NCI-H774 (cell line): Measurements from ENCODE around the gene NEURL1B.
"Not testable (repeated sequence)": the region's sequence is repeated elsewhere in the genome, so short reads cannot be mapped to it uniquely, and the experiment has no call there.

Experiments used
- DNase-seq: peaks from one replicate; lab custom pipeline; 2025; lab: John Stamatoyannopoulos, UW

The NEURL1B gene

DNA sequence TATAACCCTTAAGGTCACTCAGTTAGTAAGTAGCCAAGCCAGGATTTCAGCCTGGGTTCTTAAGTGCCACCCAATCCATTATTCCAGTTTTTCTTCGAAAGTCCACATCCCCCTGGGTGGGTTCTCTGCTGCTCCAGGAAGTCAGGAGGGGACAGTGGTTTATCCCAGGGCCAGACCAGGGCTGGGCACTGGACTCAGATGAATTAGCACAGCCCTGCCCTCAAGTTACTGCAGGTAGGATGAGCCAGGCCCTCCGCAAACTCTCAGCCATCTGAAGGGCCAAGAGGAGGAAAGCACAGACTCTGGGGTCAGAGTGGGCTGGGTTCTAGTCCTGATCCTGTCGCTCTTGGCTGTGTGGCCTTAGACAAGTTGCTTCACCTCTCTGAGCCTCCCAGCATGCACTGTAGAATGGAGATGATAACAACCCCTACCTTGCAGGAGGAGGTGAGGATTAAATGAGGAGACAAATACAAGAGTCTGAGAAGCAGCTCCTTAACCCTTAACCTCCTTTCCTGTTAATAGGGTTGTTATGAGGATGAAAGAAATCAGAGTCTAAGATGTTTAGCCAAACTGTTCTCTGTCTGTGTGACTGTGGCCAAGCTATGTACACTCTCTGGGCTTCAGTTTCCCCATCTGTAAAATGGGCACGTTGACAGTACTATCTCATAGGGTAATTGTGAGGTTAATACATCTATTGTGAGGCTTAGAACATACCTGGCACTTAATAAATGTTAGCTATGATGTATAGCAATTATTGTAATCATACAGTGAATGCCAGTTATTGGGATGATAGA, 6.8 kb upstream of the NEURL1B start:
- no peak for DNase-seq

DNA sequence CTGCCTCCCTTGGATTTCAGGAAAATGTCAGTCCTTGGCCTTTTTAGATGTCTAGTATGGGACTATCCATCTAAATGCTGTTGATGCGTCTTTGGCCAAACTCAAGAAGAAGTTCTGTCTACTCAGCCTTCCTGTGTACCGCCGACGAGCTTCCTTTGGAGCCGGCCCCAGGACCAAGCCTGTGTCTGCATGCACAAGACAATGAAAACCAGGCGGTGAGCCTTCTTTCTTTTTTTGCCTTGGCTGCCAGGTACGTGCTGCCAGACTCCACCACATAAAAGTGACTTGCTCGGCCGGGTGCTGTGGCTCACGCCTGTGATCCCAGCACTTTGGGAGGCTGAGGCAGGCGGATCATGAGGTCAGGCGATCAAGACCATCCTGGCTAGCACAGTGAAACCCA, 6.0 kb upstream of the NEURL1B start:
- no peak for DNase-seq

DNA sequence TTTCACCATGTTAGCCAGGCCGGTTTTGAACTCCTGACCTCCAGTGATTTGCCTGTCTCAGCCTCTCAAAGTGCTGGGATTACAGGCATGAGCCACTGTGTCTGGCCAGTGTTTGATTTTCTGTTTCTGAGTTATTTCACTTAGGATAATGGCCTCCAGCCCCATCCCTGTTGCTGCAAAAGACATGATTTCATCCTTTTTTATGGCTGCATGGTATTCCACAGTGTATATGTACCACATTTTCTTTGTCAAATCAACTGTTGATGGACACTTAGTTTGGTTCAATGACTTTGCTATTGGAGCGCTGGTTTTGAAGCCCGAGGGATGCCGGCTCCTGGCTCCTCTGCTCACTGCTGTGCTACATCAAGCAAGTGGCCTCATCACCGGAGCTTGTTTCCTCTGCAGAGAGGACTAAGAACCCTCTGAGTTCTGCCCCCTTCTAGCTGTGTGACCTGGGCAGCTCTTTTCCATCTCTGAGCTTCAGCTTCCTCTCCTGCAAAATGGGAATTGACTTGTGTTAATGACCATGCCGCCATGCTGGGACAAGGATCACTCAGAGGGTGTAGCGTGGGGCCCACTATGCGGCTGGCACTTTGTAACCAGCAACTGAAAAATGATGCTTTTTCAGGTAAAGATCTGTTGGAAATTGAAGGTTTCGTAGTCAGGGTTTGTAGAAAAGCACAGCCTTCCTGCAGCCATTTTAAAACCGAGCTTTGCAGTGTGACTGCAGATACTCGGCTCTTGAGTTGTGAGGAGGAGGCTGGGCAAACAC, 4.6 kb upstream of the NEURL1B start:
- DNase-seq = no peak

DNA sequence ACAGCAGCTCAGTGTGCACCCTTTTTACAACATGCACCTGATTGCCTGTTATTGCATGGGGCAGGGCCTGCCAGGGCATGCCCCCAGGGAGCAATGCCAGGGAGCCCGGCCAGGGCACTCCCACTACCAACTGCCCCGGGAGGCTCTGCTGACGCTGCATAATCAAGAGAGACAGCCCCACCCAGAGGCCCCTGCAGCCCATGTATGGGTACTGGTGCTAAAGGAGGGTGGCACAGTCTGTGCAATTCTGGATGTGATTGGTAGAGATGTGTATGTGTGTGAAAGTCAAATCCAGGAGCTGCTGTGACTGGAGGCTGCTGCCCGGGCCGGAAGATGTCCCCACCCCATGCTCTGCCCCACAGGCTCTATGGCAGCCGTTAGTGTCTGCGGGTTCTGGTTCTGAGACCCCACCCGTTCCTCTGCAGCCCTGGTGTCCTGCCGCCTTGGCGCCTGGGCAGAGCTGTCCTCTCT, 3.9 kb upstream of the NEURL1B start:
- DNase-seq = peak; percentile 63

DNA sequence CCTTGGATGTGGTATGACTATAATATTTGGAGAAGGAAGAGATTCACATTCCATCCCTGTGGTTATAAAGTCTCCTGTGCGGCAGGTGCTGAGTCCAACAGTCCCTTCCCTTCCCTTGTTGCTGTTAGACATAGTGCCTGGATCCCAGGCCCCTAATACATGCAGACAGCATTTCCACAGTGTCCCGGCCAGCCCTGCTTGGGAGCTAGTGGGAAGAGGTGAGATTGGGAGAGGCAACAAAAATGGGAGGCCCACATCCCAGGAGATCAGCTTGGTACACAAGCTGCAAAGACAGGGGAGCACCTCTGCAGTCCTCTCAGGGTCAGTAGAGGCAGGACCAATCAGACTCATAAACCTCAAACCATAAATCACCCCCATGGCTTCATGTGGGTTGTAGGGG, 3.3 kb upstream of the NEURL1B start:
- no peak for DNase-seq

DNA sequence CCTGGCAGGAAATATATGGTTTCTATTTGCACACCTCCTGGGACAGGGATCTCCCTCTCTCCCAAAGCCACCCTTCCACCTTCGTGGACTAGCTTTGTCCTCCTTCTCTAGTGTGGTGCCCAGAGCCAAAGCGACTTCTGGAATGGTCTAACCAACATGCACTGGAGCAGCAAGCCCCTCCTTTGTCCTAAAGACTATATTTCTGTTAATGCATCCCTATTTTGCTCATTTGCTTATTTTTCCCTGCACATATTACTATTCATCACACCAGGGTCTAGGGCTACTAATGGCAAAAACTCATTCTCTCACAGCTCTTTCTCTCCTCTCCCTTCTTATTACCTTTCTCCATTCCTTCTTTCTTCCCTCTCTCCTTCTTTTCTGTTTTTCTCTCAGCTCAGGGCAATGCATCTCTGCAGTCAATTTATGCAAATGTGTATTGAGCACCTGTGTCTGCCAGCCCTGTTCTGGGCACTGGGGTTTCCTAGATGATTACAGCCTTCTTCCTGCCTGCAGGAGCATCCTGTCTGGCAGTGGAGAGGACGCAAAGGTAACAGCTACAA, 2.8 kb upstream of the NEURL1B start:
- no peak for DNase-seq

DNA sequence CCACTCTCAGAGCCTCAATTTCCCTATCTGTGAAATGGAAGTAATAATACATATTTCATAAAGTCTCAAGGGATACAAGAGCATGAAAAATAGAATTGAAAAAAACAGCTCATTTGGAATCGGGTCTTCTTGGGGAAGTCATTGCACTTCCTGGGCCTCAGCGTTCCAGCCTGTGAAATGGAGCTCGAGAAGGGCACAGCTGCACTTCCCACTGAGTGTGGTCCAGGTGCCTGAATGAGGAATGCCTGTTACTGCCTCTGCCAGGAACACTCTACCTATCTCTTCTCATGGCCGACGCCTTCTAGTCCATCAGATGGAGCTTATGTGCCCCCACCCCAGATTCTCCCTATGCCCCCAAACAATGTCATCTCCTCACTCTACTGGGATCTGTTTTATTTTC, 924 bp upstream of the NEURL1B start:
- no peak for DNase-seq

DNA sequence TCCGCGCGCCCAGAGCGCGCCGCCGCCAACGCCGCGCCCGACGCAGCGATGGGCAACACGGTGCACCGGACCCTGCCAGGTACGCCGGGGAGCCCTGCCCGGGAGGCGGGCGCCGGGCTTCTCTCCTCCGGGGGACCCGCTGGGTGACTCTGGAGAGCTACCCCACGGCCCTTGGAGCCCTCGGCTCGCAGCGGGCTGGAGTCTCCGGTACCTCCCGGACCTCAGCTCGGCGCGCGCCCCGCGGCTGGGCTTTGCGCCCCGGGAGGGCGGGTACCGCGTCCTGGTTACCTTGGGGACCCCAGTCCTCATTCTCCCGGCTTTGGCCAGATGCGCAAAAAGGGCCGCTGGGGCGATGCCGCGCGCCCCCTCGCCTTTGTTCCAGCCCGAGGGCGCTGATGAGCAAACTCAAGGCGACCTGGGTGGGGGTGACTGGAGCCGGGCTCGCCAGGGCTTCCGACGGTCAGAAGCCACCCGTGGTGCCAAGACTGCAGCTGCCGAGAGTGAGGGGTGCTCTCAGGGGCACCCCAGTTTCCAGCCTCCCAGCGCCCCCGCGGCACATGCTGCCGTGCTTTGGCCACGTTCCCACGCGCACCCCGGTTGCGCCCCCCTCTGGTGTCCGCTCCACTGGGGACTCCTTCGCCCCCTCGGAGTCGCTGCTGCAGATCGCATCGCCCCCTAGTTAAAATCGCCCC, 442 bp downstream of the NEURL1B start:
- no peak for DNase-seq

DNA sequence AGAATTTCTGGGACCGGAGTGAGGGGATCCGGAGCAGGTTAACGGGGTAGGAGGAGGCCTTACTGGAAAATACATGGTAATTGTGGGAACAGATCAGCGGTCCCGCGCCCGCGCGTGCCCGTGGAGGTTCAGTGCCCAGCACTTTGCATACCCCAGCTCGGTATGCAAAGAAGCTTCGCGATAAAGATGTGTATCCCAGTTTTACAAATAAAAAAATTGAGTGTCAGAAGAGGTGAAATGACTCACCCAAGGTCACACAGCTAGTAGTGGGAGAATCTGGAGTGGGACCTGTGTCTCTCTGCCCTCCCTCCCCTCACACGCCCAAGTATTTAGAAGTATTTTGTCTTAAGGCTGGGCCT, 967 bp downstream of the NEURL1B start:
- no peak for DNase-seq

DNA sequence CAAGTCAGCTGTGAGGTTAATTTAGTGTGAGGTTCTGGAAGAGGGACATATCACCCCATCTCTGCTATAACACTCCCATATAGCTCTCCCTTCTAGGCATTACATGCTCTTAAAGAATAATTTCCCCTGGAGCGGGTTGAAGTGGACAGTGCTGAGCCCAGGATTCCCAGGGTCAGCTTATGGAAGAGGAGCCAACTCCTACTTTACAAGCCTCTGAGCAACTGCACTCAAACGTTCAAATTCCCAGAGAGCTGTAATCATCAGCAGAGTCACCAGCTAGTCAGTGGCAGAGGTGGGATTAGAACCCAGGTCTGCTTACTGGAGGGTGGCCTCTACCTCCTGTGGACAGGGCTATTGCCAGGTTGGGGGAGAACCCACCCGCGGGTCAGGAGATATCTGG, 1.4 kb downstream of the NEURL1B start:
- no peak for DNase-seq

DNA sequence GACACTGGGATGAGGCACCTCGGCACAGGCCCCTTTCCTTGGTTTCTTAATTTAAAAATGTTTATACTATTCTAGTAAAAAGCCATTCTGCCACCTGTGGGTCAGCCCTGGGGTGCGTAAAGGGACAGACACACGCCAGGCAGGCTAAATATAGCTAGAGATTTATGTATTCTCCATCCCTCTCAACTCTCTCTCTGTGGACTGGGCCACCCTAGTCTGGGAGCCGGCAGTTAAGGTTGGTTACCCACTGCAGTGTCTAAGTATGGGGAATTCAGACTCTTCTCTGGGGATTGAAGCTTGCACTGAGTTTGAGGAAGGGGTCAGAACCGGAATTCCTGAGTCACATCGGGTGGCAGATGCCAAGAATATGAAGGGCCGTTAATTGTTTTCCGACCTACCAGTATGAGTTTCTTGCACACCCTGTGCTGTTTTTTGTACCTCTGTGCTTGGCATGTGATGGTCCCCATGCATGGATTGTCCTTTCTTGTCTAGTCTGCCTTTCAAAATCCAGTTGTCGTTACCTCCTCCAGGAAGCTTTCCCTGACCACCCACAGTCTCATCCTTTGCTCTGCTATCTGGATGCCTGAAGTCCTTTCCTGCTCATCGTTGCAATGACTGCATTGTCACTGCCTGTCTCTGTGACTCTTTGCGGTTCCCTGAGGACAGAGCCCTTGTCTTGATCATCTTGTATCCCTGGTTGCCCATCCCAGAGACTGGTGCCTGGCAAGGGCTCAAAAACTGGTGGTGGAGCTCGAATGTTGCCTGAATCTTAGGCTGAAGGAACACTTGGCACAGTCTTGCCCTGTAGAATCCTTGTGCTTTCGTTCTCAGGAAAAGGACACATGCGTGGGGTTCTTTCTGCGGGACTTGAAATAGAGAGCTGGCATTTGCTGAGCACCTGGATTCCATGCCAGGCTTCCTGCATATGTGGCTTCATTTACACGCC, 2.1 kb downstream of the NEURL1B start:
- DNase-seq = no peak

DNA sequence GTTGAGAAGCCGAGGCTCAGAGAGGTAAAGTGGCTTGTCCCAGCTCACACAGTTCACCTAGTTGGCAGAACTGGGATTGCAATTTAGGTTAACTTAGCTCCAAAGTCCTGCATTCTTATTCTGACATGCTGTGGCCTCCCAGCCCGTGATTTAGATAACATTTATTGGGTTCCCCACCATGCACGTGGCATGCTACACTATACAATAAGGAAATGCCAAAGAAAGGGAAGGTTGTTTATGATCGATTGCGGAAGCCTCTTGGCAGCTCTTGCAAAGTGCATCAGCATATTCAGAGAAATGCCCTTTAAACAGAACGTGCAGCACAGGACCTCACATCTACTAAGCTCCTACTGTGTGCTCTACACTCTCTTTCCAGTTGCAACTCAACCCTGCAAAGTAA, 3.2 kb downstream of the NEURL1B start:
- DNase-seq = no peak

DNA sequence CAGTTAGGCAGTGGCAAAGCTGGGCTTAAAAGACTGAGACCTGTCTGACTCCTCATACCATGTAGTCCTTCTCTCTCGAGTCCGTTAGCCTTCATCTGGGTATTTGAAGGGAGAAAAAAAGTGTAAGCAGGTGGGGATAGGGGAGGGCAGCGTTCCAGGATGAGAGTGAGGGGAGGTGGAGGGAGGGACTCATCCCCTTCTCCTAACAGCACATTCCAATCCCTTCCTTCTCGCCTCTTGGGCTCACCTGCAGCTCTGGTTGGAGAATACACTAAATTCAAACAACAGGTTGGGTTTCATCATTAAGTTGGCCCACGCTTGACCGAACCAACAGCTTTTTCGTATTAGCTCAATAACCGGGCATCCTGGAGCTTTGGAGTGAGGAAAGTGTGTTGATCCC, 3.6 kb downstream of the NEURL1B start:
- no peak for DNase-seq

DNA sequence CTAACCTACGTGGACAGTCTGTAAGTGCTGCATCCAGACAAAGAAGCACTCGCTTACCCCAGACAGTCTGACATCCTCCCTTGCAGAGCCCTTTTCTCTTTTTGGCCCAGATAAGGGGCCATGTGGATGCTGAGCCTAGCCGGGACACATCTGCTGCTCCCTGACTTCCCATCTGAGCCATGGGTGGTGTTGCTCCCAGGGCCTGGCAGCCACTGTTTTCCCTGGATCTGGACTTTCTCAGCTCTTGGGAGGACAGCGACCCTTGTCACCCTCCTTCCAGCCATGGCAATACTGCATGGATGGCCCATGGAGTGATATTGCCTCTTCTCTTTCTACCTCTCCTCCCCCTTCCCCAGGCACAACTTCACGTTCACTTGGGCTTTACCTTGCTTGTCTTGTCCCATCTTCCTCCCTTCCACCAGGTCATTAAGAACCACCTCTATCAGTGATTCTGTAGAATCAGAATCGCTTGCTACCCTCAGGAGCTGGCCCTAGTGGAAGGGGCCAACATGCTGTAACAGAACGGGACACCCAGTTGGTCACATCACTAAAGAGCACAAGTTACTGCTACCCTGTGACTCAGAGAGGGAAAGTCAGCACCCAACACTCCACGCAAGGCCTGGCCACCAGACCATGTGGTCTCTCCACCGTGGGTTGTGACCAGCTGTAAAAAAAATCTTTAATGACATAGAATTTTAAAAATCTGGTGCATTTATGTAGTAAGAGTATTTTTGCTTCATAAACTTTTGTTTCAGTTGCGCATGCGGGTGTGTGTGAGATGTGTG, 4.4 kb downstream of the NEURL1B start:
- no peak for DNase-seq

DNA sequence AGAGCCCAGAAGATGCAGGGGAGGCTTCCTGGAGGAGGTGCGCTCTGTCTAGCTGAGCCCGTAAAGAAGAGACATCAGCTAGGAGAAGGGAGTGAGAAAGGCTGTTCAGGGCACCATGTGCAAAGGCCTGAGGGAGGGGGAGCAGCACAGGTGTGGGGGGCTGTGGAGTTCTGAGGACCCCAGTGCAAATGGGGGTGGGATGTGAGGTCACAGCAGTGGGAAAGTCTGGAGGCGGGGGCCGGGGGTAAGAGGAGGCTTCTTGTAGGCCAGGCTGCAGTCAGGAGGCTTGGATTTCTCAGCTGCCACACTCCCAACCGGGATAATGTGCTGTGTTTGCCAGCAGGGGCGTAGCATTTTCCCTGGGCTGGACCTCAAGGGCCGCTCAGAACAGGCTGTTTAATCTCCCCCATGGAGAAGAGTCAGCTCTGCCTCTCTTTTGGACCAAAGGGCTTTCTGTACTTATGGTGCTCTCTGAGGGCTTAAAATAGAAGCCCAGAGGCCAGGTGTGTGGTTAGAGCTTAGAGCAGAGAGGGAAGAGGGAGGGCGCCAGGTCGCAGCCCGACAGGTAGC, 5.7 kb downstream of the NEURL1B start:
- DNase-seq = no peak

DNA sequence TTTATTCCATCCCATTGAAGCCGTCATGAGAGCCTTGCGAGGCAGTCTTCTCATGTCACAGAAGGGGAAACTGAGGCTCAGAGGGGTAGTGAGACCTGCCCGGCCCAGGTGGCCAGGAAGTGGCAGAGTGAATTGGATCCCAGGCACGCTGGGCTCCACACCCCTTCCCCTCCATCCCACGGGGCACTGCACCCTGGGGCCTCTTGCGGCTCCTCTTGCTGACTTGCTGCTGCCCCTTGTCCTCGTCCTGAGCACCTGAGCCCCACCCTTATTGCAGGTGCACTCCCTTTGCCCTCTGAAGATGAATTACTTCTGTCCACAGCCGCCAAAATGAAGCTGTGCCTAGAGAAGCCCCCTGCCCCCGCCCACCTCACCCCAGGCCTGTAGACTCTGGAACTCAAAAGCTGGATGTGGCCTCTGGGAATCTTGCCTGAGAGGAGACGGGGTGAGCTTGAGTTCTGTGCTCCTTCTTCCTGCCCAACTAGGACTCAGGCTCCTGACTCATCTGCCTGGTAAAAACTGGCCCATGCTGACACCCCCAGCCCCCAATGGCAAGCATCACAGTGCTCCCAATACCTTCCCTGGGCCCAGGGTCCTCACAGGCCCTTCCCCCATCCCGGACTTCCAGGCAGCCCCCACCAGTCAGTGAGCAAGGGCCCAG, 6.4 kb downstream of the NEURL1B start:
- DNase-seq = no peak

DNA sequence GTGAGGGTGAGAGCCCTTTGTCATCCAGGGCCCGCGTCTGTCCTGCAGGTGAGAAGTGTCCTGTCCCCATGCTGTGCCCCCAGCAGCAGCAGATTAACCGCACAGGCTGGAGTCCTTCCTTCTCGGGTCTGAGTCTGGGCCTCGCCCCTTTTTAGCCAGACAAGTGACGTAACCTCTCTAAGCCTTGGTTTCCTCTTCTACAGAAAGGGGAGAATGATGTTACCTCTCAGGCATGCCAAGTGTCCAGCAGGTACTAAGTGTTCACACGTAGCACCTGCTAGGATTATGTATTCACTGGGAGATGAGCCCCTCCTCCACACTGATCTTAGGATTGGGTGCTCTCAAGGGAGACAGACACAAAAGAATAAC, 6.9 kb downstream of the NEURL1B start:
- no peak for DNase-seq

DNA sequence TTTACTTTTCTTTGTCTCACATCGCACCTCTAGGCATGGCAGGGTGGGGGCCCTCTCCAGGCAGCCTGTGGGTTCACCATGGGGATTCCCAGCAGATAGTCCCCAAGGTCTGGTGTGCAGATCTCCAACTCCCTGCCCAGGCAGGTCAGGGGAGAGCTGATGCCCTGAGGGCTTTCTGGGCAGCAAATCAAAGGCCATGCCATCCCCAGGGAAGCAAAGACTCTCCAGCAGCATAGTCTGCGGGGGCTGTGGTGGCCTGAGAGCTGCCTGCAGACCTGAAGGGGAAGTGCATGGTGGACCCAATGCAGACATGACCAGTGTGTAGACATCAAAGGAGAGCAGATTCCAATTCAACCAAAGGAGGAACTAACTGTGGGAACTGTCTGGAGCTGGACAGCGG, 7.7 kb downstream of the NEURL1B start:
- DNase-seq = no peak

DNA sequence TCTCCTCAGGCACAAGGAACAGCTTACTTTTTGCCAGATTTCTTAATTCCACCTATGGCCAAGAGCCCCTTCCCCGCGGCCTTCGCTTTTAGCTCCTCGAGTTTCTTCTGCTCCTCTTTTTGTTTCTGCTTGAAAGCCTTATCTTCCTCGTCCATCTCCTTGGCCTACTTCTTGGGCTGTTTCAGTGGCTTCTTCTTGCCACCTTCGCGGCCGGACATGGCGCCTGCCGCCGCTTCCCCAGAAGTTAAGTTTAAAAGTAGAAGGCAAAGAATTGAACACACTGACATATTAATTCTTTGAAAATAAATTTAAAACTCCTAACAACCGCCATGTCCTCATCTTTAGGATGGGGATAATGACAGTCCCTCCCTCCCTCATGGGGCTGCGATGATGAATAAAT, 15.4 kb downstream of the NEURL1B start:
- not testable (repeated sequence) for DNase-seq
